ENCODE results near the gene TCF7L2. TPM values are rescaled to one million over a fixed set of nuclear protein-coding genes. Genes with fewer than 3 reads are reported as not detected.

Gene TCF7L2
- total RNA-seq, 1 experiment from 2014 or later: 45.2 TPM

- intact Hi-C loops (cut with micrococcal nuclease; ENCODE audit: unreplicated experiment): no loop called here
- H3K9me3 ChIP-seq (ENCODE audit: control insufficient read depth, insufficient read depth, low read depth, low read length): no peaks in the 10 kb centered on the region
- no peaks in the 10 kb centered on the region for H3K27me3 ChIP-seq (ENCODE audit: control insufficient read depth, insufficient read depth, low read length)
- TF ChIP-seq CTCF (IDR thresholded peaks at IDR 0.05) (no peak), TCF7L2 (IDR thresholded peaks at IDR 0.05; ENCODE audit: low read depth, low read length) (no peak), REST (IDR thresholded peaks at IDR 0.05; ENCODE audit: insufficient read depth in 1 of 2, low read depth in 2 of 2, low read length in 1 of 2) (no peak), SIN3A (IDR thresholded peaks at IDR 0.05; ENCODE audit: borderline replicate concordance, insufficient read depth, low read depth, low read length) (no peak), POLR2AphosphoS5 (IDR thresholded peaks at IDR 0.05; ENCODE audit: low read depth, low read length) (no peak)
- no peaks in the 10 kb centered on the region for H3K36me3 ChIP-seq (ENCODE audit: control insufficient read depth, insufficient read depth, low read length)
- H3K27ac ChIP-seq (ENCODE audit: low read length): peak overlapping the region; percentile 73
- peaks cover 71% of the 10 kb centered on the region for H3K4me1 ChIP-seq (ENCODE audit: control insufficient read depth, insufficient read depth, low read length)
- in situ Hi-C loops (cut with HindIII; ENCODE audit: low pct_unique_long_range_greater_than_20kb, low sequenced_read_pairs): no loop called here
- BruUV-seq (replicated peaks): no TSS peak
- ChIA-PET CTCF (no interaction called here), POLR2A (interaction anchor here (0.9 kb wide), 1 partner anchor 73 kb away, joined by 4 read pairs; no protein-coding TSS in a partner anchor)
- DNase-seq (ENCODE audit: low read depth, low spot score) (no peak), ATAC-seq (no peak)
- H3K4me3 ChIP-seq (ENCODE audit: low read depth in 2 of 2, low read length in 2 of 2): no peak overlapping the region
Measured at GRCh38 chr10:112985690-112986543, 35.9 kb downstream of the TCF7L2 start.

- intact Hi-C loops (cut with micrococcal nuclease; ENCODE audit: unreplicated experiment) (no loop called here), in situ Hi-C loops (cut with HindIII; ENCODE audit: low pct_unique_long_range_greater_than_20kb, low sequenced_read_pairs) (no loop called here)
- Histone ChIP-seq H3K36me3 (ENCODE audit: control insufficient read depth, insufficient read depth, low read length) (no peaks in the 10 kb centered on the region), H3K9me3 (ENCODE audit: control insufficient read depth, insufficient read depth, low read depth, low read length) (no peaks in the 10 kb centered on the region), H3K4me1 (ENCODE audit: control insufficient read depth, insufficient read depth, low read length) (peaks cover 69% of the 10 kb centered on the region), H3K27me3 (ENCODE audit: control insufficient read depth, insufficient read depth, low read length) (no peaks in the 10 kb centered on the region), H3K4me3 (ENCODE audit: low read depth in 2 of 2, low read length in 2 of 2) (no peak overlapping the region), H3K27ac (ENCODE audit: low read length) (peak overlapping the region; percentile 73)
- TF ChIP-seq REST (IDR thresholded peaks at IDR 0.05; ENCODE audit: insufficient read depth in 1 of 2, low read depth in 2 of 2, low read length in 1 of 2): no peak
- no peak for TF ChIP-seq CTCF (IDR thresholded peaks at IDR 0.05)
- no peak for TF ChIP-seq SIN3A (IDR thresholded peaks at IDR 0.05; ENCODE audit: borderline replicate concordance, insufficient read depth, low read depth, low read length)
- no peak for TF ChIP-seq TCF7L2 (IDR thresholded peaks at IDR 0.05; ENCODE audit: low read depth, low read length)
- no peak for TF ChIP-seq POLR2AphosphoS5 (IDR thresholded peaks at IDR 0.05; ENCODE audit: low read depth, low read length)
- ChIA-PET CTCF (interaction anchor here (0.6 kb wide), 2 partner anchors 32 to 512 kb away, joined by 3 to 7 read pairs; no protein-coding TSS in a partner anchor), POLR2A (interaction anchor here (0.6 to 0.9 kb wide), 4 partner anchors 9 to 1636 kb away, joined by 4 to 9 read pairs (median 4); no protein-coding TSS in a partner anchor)
- ATAC-seq (no peak), DNase-seq (ENCODE audit: low read depth, low spot score) (no peak)
- no TSS peak for BruUV-seq (replicated peaks)
Measured at GRCh38 chr10:112986544-112987190, 36.6 kb downstream of the TCF7L2 start.
